ENCODE results near the gene DNER.

DNA sequence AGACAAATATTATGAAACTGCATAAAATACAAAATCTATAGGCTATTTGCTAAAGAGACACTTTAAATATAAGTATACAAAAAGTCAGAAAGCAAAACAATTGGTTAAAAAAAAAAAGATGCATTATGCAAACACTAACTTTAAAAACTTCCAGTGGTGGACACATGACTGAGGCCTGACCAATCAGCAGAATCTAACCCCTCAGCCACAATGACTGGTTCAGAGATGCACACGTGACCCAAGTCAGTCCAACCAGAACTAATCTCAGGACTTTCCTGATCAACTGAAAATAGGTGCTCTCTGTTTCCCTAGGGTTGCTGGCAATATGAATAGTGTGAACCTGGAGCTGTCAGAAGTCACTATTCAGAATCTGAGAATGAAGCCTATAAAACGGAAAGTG is 22.7 kb downstream of the DNER start:
- TF ChIP-seq, protein P1, sequence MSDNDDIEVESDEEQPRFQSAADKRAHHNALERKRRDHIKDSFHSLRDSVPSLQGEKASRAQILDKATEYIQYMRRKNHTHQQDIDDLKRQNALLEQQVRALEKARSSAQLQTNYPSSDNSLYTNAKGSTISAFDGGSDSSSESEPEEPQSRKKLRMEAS (IDR thresholded peaks at IDR 0.05) = no peak
- TF ChIP-seq POLR2AphosphoS5 (IDR thresholded peaks at IDR 0.05; ENCODE audit: low read depth, low read length) (no peak), POLR2A (IDR thresholded peaks at IDR 0.05; ENCODE audit: borderline replicate concordance, extremely low read depth, insufficient read depth, insufficient read length) (no peak), ZFX (IDR thresholded peaks at IDR 0.05) (no peak), YY1 (IDR thresholded peaks at IDR 0.05; ENCODE audit: extremely low read depth, insufficient replicate concordance, low read depth, low read length) (no peak), ZNF274 (IDR thresholded peaks at IDR 0.05; ENCODE audit: low read depth, low read length) (no peak), SP1 (IDR thresholded peaks at IDR 0.05; ENCODE audit: low read depth) (no peak), EGR1 (IDR thresholded peaks at IDR 0.05; ENCODE audit: low read depth) (no peak), EZH2phosphoT487 (IDR thresholded peaks at IDR 0.05; ENCODE audit: borderline replicate concordance) (no peak), CEBPB (IDR thresholded peaks at IDR 0.05; ENCODE audit: low read depth) (no peak), EZH2 (IDR thresholded peaks at IDR 0.05) (no peak)
- TF ChIP-seq, protein P2, sequence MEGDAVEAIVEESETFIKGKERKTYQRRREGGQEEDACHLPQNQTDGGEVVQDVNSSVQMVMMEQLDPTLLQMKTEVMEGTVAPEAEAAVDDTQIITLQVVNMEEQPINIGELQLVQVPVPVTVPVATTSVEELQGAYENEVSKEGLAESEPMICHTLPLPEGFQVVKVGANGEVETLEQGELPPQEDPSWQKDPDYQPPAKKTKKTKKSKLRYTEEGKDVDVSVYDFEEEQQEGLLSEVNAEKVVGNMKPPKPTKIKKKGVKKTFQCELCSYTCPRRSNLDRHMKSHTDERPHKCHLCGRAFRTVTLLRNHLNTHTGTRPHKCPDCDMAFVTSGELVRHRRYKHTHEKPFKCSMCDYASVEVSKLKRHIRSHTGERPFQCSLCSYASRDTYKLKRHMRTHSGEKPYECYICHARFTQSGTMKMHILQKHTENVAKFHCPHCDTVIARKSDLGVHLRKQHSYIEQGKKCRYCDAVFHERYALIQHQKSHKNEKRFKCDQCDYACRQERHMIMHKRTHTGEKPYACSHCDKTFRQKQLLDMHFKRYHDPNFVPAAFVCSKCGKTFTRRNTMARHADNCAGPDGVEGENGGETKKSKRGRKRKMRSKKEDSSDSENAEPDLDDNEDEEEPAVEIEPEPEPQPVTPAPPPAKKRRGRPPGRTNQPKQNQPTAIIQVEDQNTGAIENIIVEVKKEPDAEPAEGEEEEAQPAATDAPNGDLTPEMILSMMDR (IDR thresholded peaks at IDR 0.05 in 2 of 3, conservative IDR thresholded peaks at IDR 0.05 in 1 of 3; ENCODE audit: borderline replicate concordance in 1 of 3, insufficient read depth in 1 of 3, low read depth in 2 of 3, low read length in 2 of 3) = no peak
- TF ChIP-seq, protein P3, sequence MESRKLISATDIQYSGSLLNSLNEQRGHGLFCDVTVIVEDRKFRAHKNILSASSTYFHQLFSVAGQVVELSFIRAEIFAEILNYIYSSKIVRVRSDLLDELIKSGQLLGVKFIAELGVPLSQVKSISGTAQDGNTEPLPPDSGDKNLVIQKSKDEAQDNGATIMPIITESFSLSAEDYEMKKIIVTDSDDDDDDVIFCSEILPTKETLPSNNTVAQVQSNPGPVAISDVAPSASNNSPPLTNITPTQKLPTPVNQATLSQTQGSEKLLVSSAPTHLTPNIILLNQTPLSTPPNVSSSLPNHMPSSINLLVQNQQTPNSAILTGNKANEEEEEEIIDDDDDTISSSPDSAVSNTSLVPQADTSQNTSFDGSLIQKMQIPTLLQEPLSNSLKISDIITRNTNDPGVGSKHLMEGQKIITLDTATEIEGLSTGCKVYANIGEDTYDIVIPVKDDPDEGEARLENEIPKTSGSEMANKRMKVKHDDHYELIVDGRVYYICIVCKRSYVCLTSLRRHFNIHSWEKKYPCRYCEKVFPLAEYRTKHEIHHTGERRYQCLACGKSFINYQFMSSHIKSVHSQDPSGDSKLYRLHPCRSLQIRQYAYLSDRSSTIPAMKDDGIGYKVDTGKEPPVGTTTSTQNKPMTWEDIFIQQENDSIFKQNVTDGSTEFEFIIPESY (IDR thresholded peaks at IDR 0.05; ENCODE audit: extremely low read depth, insufficient replicate concordance, low read length) = no peak
- TF ChIP-seq, protein P4, sequence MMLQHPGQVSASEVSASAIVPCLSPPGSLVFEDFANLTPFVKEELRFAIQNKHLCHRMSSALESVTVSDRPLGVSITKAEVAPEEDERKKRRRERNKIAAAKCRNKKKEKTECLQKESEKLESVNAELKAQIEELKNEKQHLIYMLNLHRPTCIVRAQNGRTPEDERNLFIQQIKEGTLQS (IDR thresholded peaks at IDR 0.05) = no peak

Data from HCT116 (cell line).